Heart left ventricle (tissue), 13 donors: ENCODE data around the gene GRM7.

Source experiments
- POLR2A ChIP-seq, 2 donors: fragments of 450-650 bp; IDR thresholded peaks; one replicate each; pipeline ENCODE4 v1.6.1; 2017; ENCODE audit warnings: antibody characterized with exemption in 2 of 2, mild to moderate bottlenecking in 2 of 2, moderate library complexity in 2 of 2
- TF ChIP-seq, protein P1 (sequence below), 12 donors: fragments of 200-600 bp; sonication (generic) in 4 of 12; IDR thresholded peaks; one replicate each; pipeline versions ENCODE4 v1.5.0 to v1.8.0; 2018 to 2022; ENCODE audit warnings: antibody characterized with exemption in 12 of 12, mild to moderate bottlenecking in 5 of 12
- donor health status: ischemic (EF 13 %, LVEDD 7.1; RV severe dilation, severe dysfunction).
- donor health status: DM: no; HTN: yes; CAD: no.
- donor health status: DM: no; HTN: no; CAD: no.
- donor health status: ischemic (EF 25% LVEDD 6.9; RV normal size, moderate dysfunction).
- donor health status: ischemic (EF 25% LVEDD 5.7; RV mildly dilated, moderate dysfunction).
- donor health status: ischemic (EF 35%, LVEDD 5.7; RV mildly dilated, moderate dysfunction).
- donor health status: nonischemic (EF 11% LVEDD 7.7; RV severe dilation, severe dysfunction).
- donor health status: DM: yes; HTN: yes; CAD: no.
- donor health status: PGD.
- donor health status: ischemic (EF 29% LVEDD 5.4; RV normal size, mild dysfunction).
- donor health status: nonischemic (EF 23%, LVEDD 6.1; RV moderate dilation, normal function).

DNA sequence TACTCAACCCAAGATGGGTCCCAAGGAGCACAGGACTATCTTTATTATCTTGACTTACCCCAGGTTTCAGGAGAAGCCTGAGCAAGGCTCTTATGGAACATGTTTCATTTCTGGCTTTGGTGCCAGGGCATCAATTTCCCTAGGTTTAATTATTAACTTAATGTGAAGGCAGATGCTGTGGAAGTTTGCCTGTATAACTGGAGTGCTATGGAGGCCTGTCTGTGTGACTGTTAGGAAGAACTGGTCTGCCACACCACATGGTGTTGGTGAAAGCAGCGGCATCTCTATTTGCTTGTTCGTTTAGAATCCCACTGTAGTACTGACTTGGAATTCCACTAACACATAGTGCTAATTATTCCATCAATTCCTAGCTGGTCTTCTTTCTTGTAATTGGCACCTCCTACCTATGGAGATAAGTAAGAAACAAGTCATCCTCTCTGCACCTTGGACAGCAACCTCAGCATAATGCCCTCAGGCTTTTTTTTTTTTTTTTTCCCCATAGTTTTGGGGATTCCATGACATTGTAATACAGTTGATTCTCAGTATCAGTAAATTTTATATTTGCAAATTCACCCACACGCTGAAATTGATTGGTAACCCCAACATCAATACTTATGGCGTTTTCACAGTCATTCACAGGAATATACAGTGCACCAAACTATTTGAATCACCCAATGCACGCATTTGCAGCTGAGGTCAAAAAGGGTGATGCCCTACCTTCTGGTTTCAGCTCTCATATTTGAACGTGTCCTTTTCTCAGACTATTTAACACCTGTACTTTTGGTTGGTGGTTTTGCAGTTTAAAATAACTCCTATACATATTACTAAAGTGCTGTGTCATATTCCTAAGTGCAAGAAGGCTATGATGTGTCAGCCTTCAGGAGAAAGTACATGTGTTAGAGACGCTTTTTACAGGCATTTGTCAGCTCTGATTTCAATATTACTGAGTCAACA lies 867.9 kb downstream of the GRM7 start:
- TF ChIP-seq, protein P1, sequence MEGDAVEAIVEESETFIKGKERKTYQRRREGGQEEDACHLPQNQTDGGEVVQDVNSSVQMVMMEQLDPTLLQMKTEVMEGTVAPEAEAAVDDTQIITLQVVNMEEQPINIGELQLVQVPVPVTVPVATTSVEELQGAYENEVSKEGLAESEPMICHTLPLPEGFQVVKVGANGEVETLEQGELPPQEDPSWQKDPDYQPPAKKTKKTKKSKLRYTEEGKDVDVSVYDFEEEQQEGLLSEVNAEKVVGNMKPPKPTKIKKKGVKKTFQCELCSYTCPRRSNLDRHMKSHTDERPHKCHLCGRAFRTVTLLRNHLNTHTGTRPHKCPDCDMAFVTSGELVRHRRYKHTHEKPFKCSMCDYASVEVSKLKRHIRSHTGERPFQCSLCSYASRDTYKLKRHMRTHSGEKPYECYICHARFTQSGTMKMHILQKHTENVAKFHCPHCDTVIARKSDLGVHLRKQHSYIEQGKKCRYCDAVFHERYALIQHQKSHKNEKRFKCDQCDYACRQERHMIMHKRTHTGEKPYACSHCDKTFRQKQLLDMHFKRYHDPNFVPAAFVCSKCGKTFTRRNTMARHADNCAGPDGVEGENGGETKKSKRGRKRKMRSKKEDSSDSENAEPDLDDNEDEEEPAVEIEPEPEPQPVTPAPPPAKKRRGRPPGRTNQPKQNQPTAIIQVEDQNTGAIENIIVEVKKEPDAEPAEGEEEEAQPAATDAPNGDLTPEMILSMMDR (IDR thresholded peaks at IDR 0.05) = no peak
- TF ChIP-seq POLR2A (IDR thresholded peaks at IDR 0.05) = no peak
